ENCODE measurements around the gene GNA12.

DNA sequence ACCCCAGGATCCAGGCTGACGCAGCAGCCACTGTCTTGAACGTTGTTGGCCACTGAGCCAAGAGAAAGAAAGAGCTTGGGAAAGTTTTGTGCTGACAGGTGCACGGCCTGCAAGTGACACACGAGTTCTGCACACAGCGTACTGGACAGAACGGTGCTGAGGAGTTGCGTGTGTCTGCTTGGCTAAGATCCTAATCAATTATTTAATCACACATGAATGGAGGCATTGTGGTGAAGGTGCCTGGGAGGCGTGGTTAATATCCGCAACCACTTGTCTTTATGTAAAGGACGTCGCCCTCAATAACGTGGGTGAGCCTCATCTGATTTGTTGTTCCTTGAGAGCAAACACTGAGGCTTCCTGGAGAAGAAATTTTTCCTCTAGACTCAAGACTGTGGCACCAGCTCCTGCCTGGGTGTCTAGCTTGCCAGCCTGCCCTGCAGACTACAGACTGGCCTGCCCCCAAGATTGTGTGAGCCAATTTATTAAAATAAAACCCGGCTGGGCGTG lies 16.6 kb upstream of the GNA12 start:
- TF ChIP-seq, protein P1, sequence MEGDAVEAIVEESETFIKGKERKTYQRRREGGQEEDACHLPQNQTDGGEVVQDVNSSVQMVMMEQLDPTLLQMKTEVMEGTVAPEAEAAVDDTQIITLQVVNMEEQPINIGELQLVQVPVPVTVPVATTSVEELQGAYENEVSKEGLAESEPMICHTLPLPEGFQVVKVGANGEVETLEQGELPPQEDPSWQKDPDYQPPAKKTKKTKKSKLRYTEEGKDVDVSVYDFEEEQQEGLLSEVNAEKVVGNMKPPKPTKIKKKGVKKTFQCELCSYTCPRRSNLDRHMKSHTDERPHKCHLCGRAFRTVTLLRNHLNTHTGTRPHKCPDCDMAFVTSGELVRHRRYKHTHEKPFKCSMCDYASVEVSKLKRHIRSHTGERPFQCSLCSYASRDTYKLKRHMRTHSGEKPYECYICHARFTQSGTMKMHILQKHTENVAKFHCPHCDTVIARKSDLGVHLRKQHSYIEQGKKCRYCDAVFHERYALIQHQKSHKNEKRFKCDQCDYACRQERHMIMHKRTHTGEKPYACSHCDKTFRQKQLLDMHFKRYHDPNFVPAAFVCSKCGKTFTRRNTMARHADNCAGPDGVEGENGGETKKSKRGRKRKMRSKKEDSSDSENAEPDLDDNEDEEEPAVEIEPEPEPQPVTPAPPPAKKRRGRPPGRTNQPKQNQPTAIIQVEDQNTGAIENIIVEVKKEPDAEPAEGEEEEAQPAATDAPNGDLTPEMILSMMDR (IDR thresholded peaks at IDR 0.05; ENCODE audit: low read depth, low read length, missing input control), result no peak
- TF ChIP-seq YY1 (IDR thresholded peaks at IDR 0.05) (no peak), JUND (IDR thresholded peaks at IDR 0.05) (no peak), GABPA (IDR thresholded peaks at IDR 0.05 in 1 of 2, conservative IDR thresholded peaks at IDR 0.05 in 1 of 2) (no peak), RXRA (IDR thresholded peaks at IDR 0.05) (no peak), SP1 (IDR thresholded peaks at IDR 0.05) (no peak), FOXA1 (IDR thresholded peaks at IDR 0.05) (no peak)
- TF ChIP-seq, protein P2, sequence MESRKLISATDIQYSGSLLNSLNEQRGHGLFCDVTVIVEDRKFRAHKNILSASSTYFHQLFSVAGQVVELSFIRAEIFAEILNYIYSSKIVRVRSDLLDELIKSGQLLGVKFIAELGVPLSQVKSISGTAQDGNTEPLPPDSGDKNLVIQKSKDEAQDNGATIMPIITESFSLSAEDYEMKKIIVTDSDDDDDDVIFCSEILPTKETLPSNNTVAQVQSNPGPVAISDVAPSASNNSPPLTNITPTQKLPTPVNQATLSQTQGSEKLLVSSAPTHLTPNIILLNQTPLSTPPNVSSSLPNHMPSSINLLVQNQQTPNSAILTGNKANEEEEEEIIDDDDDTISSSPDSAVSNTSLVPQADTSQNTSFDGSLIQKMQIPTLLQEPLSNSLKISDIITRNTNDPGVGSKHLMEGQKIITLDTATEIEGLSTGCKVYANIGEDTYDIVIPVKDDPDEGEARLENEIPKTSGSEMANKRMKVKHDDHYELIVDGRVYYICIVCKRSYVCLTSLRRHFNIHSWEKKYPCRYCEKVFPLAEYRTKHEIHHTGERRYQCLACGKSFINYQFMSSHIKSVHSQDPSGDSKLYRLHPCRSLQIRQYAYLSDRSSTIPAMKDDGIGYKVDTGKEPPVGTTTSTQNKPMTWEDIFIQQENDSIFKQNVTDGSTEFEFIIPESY (IDR thresholded peaks at IDR 0.05), result no peak
- TF ChIP-seq, protein P3, sequence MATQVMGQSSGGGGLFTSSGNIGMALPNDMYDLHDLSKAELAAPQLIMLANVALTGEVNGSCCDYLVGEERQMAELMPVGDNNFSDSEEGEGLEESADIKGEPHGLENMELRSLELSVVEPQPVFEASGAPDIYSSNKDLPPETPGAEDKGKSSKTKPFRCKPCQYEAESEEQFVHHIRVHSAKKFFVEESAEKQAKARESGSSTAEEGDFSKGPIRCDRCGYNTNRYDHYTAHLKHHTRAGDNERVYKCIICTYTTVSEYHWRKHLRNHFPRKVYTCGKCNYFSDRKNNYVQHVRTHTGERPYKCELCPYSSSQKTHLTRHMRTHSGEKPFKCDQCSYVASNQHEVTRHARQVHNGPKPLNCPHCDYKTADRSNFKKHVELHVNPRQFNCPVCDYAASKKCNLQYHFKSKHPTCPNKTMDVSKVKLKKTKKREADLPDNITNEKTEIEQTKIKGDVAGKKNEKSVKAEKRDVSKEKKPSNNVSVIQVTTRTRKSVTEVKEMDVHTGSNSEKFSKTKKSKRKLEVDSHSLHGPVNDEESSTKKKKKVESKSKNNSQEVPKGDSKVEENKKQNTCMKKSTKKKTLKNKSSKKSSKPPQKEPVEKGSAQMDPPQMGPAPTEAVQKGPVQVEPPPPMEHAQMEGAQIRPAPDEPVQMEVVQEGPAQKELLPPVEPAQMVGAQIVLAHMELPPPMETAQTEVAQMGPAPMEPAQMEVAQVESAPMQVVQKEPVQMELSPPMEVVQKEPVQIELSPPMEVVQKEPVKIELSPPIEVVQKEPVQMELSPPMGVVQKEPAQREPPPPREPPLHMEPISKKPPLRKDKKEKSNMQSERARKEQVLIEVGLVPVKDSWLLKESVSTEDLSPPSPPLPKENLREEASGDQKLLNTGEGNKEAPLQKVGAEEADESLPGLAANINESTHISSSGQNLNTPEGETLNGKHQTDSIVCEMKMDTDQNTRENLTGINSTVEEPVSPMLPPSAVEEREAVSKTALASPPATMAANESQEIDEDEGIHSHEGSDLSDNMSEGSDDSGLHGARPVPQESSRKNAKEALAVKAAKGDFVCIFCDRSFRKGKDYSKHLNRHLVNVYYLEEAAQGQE (IDR thresholded peaks at IDR 0.05), result no peak

All from liver (tissue), 3 donors.